Neural cell (in vitro differentiated cells): ENCODE measurements around the gene NGEF. TPM values are rescaled to one million over a fixed set of nuclear protein-coding genes. Genes with fewer than 3 reads are reported as not detected.

ENCODE experiments used
- H2AFZ ChIP-seq: fragments of 200-600, 300-800 bp; sonication (generic), shearing (Covaris generic); 2 replicates; pipeline ENCODE4 v1.6.0; 2014; ENCODE audit warnings: low read depth, mild to moderate bottlenecking, antibody characterized with exemption, low read length, moderate library complexity
- H3F3A ChIP-seq: fragments of 200-600 bp; shearing (Covaris generic); 2 replicates; pipeline ENCODE4 v1.6.1; 2016; ENCODE audit warnings: mild to moderate bottlenecking, moderate library complexity, mixed read lengths, antibody characterized with exemption, low read length; ENCODE audit not compliant: insufficient read depth, poor library complexity, severe bottlenecking
- H3K27ac ChIP-seq: fragments of 200-600, 300-800 bp; sonication (generic), shearing (Covaris generic); 2 replicates; pipeline ENCODE4 v1.5.1; 2014; ENCODE audit warnings: mild to moderate bottlenecking, low read length, moderate library complexity
- H3K27me3 ChIP-seq: fragments of 300-800, 200-600 bp; sonication (generic), shearing (Covaris generic); 2 replicates; pipeline ENCODE4 v1.6.0; 2014; ENCODE audit warnings: mild to moderate bottlenecking, low read depth, low read length, moderate library complexity; ENCODE audit not compliant: insufficient read depth
- H3K36me3 ChIP-seq: fragments of 300-800, 200-600 bp; sonication (generic), shearing (Covaris generic); 2 replicates; pipeline ENCODE4 v1.5.1; 2014; ENCODE audit warnings: mild to moderate bottlenecking, antibody characterized with exemption, low read length, moderate library complexity; ENCODE audit not compliant: insufficient read depth
- H3K4me2 ChIP-seq: fragments of 300-800, 200-600 bp; sonication (generic), shearing (Covaris generic); 2 replicates; pipeline ENCODE4 v1.6.0; 2014; ENCODE audit warnings: mild to moderate bottlenecking, low read length
- H3K4me3 ChIP-seq: fragments of 300-800, 200-600 bp; sonication (generic), shearing (Covaris generic); 2 replicates; pipeline ENCODE4 v1.5.1; 2014; ENCODE audit warnings: mild to moderate bottlenecking, low read length, moderate library complexity
- H3K79me2 ChIP-seq: fragments of 200-600 bp; shearing (Covaris generic); replicated peaks from 2 replicates; pipeline ENCODE4 v1.6.0; 2014; ENCODE audit warnings: mild to moderate bottlenecking, low read length, moderate library complexity; ENCODE audit not compliant: insufficient read depth
- H3K9ac ChIP-seq: fragments of 300-800, 200-600 bp; sonication (generic), shearing (Covaris generic); 2 replicates; pipeline ENCODE4 v1.6.1; 2016; ENCODE audit warnings: mild to moderate bottlenecking, low read length, mixed read lengths
- H3K9me2 ChIP-seq: fragments of 200-600 bp; shearing (Covaris generic); 2 replicates; pipeline ENCODE4 v1.6.1; 2016; ENCODE audit warnings: mild to moderate bottlenecking, low read length, mixed read lengths; ENCODE audit not compliant: insufficient read depth
- H3K9me3 ChIP-seq: fragments of 200-600, 300-800 bp; sonication (generic), shearing (Covaris generic); 2 replicates; pipeline ENCODE4 v1.6.1; 2016; ENCODE audit warnings: mild to moderate bottlenecking, mixed run types, low read length, moderate library complexity, mixed read lengths
- H4K20me1 ChIP-seq: fragments of 200-600 bp; shearing (Covaris generic); 2 replicates; pipeline ENCODE4 v1.6.1; 2016; ENCODE audit warnings: mild to moderate bottlenecking, mixed run types; ENCODE audit not compliant: insufficient read depth
- CTCF ChIP-seq: fragments of 450-650 bp; IDR thresholded peaks from 2 replicates; pipeline ENCODE4 v1.5.1; 2014; ENCODE audit warnings: antibody characterized with exemption, mild to moderate bottlenecking, moderate library complexity; ENCODE audit not compliant: poor library complexity, severe bottlenecking
- EP300 ChIP-seq: fragments of 450-650 bp; conservative IDR thresholded peaks from 2 replicates; pipeline ENCODE4 v1.6.1; 2014; ENCODE audit warnings: antibody characterized with exemption, mild to moderate bottlenecking, moderate library complexity; ENCODE audit not compliant: poor library complexity, severe bottlenecking
- EZH2 ChIP-seq: fragments of 200-600, 300-800 bp; shearing (Covaris generic), sonication (generic); IDR thresholded peaks from 2 replicates; pipeline ENCODE4 v1.6.1; 2014; ENCODE audit warnings: antibody characterized with exemption, low read length, borderline replicate concordance, mild to moderate bottlenecking; ENCODE audit not compliant: insufficient read depth, poor library complexity, severe bottlenecking
- MXI1 ChIP-seq: fragments of 450-650 bp; conservative IDR thresholded peaks from 2 replicates; pipeline ENCODE4 v1.6.1; 2014; ENCODE audit warnings: antibody characterized with exemption, mild to moderate bottlenecking; ENCODE audit not compliant: poor library complexity, severe bottlenecking
- POLR2AphosphoS5 ChIP-seq: IDR thresholded peaks from 2 replicates; pipeline ENCODE4 v1.6.1; 2012
- RAD21 ChIP-seq: fragments of 450-650 bp; conservative IDR thresholded peaks from 2 replicates; pipeline ENCODE4 v1.6.1; 2014; ENCODE audit warnings: antibody characterized with exemption, mild to moderate bottlenecking, moderate library complexity
- REST ChIP-seq: IDR thresholded peaks from 2 replicates; pipeline ENCODE4 v1.6.1; 2012; ENCODE audit warnings: borderline replicate concordance
- SMC3 ChIP-seq: fragments of 450-650 bp; conservative IDR thresholded peaks from 2 replicates; pipeline ENCODE4 v1.6.1; 2014; ENCODE audit warnings: antibody characterized with exemption, mild to moderate bottlenecking, moderate library complexity; ENCODE audit not compliant: poor library complexity
- TAF1 ChIP-seq: IDR thresholded peaks from 2 replicates; pipeline ENCODE4 v1.6.1; 2012; ENCODE audit warnings: low read depth
- polyA plus RNA-seq: library from polyadenylated mRNA; depleted of rRNA; stranded (reverse); fragments of >200 nt; gene quantifications from 2 replicates; pipeline ENCODE4 v1.2.3, GENCODE V29; 2014

The NGEF gene
- polyA plus RNA-seq, 1 donor from 2014 or later, result 5.2 TPM

- no peak for TF ChIP-seq EZH2
- no peak for TF ChIP-seq EP300
- no peak for TF ChIP-seq SMC3
- Histone ChIP-seq H3K79me2 (no peaks in the 10 kb centered on the region), H4K20me1 (no peaks in the 10 kb centered on the region), H2AFZ (no peak within 1 kb of the TSS), H3F3A (no peaks in the 10 kb centered on the region), H3K9me3 (no peaks in the 10 kb centered on the region), H3K27ac (no peak within 1 kb of the TSS), H3K9me2 (no peaks in the 10 kb centered on the region), H3K36me3 (no peaks in the 10 kb centered on the region), H3K4me3 (no peak within 1 kb of the TSS), H3K27me3 (no peaks in the 10 kb centered on the region), H3K9ac (no peak within 1 kb of the TSS), H3K4me2 (no peak within 1 kb of the TSS)
Observed at GRCh38 chr2:233032551-233033320, 19.7 kb upstream of the NGEF start, which contains the start of gene NEU2. Gene NEU2, plus strand, starts transcription at chr2:233032672. Its CDS starts 0 bp downstream, at chr2:233032672.

GRCh38 chr2:233031556-233032500, 18.8 kb upstream of the NGEF start:
- Histone ChIP-seq H3F3A (no peaks in the 10 kb centered on the region), H3K9ac (no peak overlapping the region), H3K27ac (no peak overlapping the region), H3K36me3 (no peaks in the 10 kb centered on the region), H3K9me3 (no peaks in the 10 kb centered on the region), H2AFZ (no peak overlapping the region), H3K9me2 (no peaks in the 10 kb centered on the region), H4K20me1 (no peaks in the 10 kb centered on the region), H3K79me2 (no peaks in the 10 kb centered on the region), H3K27me3 (no peaks in the 10 kb centered on the region), H3K4me2 (no peak overlapping the region), H3K4me3 (no peak overlapping the region)
- no peak for TF ChIP-seq POLR2AphosphoS5
- no peak for TF ChIP-seq CTCF
- TF ChIP-seq RAD21, result no peak
- no peak for TF ChIP-seq EP300
- no peak for TF ChIP-seq MXI1
- TF ChIP-seq REST, result no peak
- TF ChIP-seq TAF1, result no peak
- TF ChIP-seq EZH2, result no peak
- TF ChIP-seq SMC3, result no peak
